ENCODE measurements around the gene ZNF324B. TPM values are rescaled to one million over a fixed set of nuclear protein-coding genes. Genes with fewer than 3 reads are reported as not detected.
"Not testable (repeated sequence)": the region's sequence is repeated elsewhere in the genome, so short reads cannot be mapped to it uniquely, and the experiment has no call there.

The ZNF324B gene
- total RNA-seq (2014; rRNA removed; shearing (Covaris generic)) = 2.8 and 3.0 TPM in 2 replicates
- 3.9 and 9.2 TPM in 2 replicates for polyA plus RNA-seq (2014; cell fraction: nucleus; rRNA removed)

DNA sequence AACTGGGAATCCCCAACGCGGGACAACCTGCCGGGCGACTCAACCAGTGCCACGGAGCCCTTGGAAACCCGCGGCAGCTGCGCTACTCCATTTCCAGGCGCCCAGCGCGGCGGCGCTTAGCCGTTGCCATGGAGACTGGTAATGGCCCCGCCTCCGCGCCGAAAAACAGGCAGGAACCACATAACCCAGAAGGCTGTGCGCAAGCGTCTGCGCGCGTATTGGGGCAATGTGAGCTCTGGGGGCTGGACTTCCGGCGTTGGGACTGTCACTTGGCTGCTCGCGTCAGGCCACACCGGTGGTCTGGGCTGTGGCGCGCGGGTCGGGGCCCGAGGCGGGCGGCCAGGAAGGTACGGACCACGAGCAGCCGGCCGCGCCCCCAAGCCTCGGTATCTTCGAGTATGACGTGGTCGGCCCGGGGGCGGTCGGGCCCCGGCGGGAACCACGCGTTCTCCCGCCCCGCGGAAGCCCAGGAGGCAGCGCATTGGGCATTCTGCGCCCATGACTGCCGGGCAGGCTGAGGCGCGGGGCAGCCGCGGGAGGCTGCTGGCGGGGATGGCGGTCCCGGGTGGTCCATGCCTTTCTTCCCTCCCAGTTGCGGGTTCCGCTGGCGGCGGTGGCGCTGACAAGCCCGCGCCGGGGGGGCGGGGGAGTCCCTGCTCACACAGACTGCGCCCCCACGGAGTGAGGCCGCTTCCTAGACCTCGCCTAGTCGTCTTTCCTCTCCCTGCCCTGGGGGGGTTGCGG lies at the start of gene ZNF324B:
TSS of gene ZNF324B (plus strand) at position 265 of the 744 bp plus-strand sequence. CDS start 2,080 bp downstream, outside the sequence.
- DNase-seq (ENCODE audit: extremely low read depth, low read depth) = peak; percentile 92

- DNase-seq (ENCODE audit: extremely low read depth, low read depth) = no peak
Observed at GRCh38 chr19:58401840-58402421, 49.5 kb upstream of the ZNF324B start.

DNA sequence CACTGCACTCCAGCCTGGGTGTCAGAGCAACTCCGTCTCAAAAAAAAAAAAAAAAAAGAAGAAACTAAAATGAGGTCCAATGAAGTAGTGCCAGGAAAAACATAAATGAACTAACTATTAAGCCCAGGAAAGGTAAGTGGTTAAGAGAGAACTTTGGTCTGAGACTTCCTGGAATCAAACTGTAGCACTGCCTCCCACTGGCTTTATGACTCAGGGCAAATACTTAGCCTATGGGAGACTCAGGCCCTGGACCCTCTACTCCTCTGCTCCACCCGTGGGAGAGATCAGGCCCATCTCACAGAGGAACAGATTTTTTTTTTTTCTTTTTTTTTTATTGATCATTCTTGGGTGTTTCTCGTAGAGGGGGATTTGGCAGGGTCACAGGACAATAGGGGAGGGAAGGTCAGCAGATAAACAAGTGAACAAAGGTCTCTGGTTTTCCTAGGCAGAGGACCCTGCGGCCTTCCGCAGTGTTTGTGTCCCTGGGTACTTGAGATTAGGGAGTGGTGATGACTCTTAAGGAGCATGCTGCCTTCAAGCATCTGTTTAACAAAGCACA lies 47.4 kb upstream of the ZNF324B start:
- DNase-seq (ENCODE audit: extremely low read depth, low read depth) = not testable (repeated sequence)

DNA sequence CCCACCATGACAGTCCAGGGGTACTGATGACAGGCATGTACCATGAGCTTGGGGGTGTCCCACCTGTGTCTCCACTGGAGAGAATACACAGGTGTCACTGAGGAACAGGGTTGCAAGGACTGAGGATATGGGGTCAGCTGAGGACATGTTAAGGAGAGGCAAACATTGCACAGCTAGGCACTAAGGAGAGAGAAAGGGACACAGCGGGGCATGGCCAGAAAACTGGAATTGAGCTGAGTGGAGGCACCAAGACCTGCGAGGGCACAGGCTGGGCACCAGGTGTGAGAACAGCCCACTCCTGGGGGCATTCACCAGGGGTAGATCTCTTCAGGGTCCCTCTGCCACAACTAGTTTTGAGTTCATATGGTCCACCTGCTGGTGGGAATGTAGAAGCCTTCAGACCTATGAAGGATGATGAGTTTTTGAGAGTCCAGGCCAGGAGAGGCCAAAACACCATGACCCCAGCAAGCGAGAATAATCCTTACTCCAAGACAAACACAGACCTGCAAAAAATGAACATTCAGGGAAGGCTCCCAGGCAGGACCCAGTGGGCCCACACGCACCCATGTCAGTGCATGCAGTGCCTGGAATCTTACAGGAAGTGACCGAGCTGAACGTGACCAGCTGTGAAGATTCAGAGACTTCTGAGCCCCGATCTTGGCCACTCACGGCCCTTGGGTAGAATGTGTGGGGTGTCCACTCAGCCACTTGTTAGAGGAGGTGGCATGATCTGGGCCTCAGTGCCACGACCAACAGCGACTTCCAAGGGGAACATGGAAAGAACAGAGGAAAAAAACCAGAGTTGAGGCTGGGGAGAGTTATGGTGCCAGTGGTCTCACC lies 44.4 kb upstream of the ZNF324B start:
- DNase-seq (ENCODE audit: extremely low read depth, low read depth) = no peak

- no peak for DNase-seq (ENCODE audit: extremely low read depth, low read depth)
Observed at GRCh38 chr19:58407658-58408151, 43.7 kb upstream of the ZNF324B start.

GRCh38 chr19:58408152-58409009 lies 43.0 kb upstream of the ZNF324B start, which contains the start of gene ZNF584:
ZNF584 (plus strand) TSS chr19:58408649; CDS start chr19:58409148, 499 bp downstream.
- DNase-seq (ENCODE audit: extremely low read depth, low read depth) = peak; percentile 89

- no peak for DNase-seq (ENCODE audit: extremely low read depth, low read depth)
Observed at GRCh38 chr19:58409010-58409790, 42.2 kb upstream of the ZNF324B start.

DNA sequence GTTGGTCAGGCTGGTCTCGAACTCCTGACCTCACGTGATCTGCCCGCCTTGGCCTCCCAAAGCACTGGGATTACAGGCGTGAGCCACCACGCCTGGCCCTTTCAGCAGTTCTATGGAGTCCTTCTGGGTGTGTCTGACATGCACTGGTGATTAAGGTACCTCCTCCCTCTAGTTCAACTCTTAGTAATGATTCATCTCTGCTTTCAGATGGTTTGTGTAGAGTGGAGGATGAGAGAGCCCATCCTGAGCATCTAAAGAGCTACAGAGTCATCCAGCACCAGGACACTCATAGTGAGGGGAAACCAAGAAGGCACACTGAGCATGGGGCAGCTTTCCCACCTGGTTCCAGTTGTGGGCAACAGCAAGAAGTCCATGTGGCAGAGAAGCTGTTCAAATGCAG lies 34.8 kb upstream of the ZNF324B start:
- DNase-seq (ENCODE audit: extremely low read depth, low read depth) = no peak

DNA sequence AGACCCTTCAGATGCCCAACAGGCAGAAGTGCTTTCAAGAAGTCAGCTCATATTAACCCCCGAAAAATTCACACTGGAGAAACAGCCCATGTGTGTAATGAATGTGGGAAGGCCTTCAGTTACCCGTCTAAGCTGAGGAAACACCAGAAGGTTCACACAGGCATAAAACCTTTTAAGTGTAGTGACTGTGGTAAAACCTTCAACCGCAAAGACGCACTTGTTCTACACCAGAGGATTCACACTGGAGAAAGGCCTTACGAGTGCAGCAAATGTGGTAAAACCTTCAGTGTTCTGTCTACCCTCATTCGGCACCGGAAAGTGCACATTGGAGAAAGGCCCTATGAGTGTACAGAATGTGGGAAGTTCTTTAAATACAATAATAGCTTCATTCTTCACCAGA lies 34.4 kb upstream of the ZNF324B start:
- no peak for DNase-seq (ENCODE audit: extremely low read depth, low read depth)

- DNase-seq (ENCODE audit: extremely low read depth, low read depth) = no peak
Observed at GRCh38 chr19:58428617-58429016, 22.8 kb upstream of the ZNF324B start.

DNA sequence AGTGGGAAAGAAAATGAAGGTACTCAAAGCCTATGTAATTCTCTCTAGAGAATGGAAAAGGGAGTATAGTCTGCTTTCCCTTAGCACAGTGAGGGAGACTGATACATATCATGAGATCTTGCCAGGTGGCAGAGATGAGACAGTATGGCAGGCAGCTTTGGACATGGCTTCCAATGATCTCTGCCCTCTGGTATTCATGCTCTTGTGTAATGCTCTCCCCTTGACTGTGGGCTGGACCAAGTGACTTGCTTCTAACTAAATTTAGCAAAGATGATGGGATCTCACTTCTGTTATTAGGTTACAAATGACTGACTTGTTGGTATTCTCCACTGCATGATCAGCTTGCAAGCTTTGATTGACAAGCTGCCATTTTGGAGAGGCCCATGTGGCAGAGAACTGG lies 21.7 kb upstream of the ZNF324B start:
- no peak for DNase-seq (ENCODE audit: extremely low read depth, low read depth)

- no peak for DNase-seq (ENCODE audit: extremely low read depth, low read depth)
Observed at GRCh38 chr19:58434217-58434616, 17.2 kb upstream of the ZNF324B start.

GRCh38 chr19:58439576-58440554 lies 11.6 kb upstream of the ZNF324B start, which contains the start of gene ZNF132:
ZNF132 (minus strand) TSS chr19:58440153; CDS start chr19:58439821, 332 bp downstream.
- peak; percentile 90 for DNase-seq (ENCODE audit: extremely low read depth, low read depth)

DNA sequence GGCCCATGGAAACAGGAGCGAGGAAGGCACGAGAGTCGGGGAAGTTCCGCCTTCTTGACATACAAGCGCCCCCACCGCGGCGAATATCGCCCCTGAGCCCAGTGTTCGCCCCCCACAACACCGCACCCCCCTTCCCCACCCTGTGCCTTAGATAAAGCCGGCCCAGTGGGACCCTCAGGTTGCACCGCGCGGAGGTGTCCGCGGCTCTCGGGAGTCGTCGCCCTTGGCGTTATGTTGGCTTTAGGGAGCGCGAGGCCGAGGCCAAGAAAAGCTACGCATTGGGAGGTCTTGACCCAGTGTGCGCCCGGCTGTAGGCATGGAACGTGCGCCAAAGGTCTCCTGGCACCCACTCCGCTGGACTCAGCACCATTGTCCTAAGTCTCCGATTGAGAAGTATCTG lies 10.9 kb upstream of the ZNF324B start:
- no peak for DNase-seq (ENCODE audit: extremely low read depth, low read depth)

DNA sequence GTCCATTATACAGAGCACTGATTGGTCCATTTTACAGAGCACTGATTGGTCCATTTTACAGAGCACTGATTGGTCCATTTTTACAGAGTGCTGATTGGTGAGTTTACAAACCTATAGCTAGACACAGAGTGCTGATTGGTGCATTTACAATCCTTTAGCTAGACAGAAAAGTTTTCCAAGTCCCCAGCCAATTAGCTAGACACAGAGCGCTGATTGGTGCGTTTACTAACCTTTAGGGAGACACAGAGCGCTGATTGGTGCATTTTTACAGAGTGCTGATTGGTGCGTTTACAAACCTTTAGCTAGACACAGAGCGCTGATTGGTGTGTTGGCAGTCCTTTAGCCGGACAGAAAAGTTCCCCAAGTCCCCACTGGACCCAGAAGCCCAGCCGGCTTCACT lies 8.4 kb upstream of the ZNF324B start:
- not testable (repeated sequence) for DNase-seq (ENCODE audit: extremely low read depth, low read depth)

- DNase-seq (ENCODE audit: extremely low read depth, low read depth) = not testable (repeated sequence)
Observed at GRCh38 chr19:58448860-58449259, 2.6 kb upstream of the ZNF324B start.

- not testable (repeated sequence) for DNase-seq (ENCODE audit: extremely low read depth, low read depth)
Observed at GRCh38 chr19:58449980-58450379, 1.4 kb upstream of the ZNF324B start.

Measured in NCI-H460 (cell line).